K562 (cell line): ENCODE results near the gene PYGO2. TPM values are rescaled to one million over a fixed set of nuclear protein-coding genes. Genes with fewer than 3 reads are reported as not detected.
A peak's percentile ranks its signal among the peaks of the same experiment; 100 is the strongest.

Experiments
- AFF4 ChIP-seq: sonication (generic); formaldehyde crosslinking; IDR thresholded peaks from 2 replicates; pipeline ENCODE4 v1.8.0; 2023; ENCODE audit warnings: mild to moderate bottlenecking, missing genetic modification reagents
- DMBX1 ChIP-seq: fragments of 250-450 bp; sonication (Bioruptor Pico); IDR thresholded peaks from 2 replicates; pipeline ENCODE4 v1.8.0; 2022; ENCODE audit warnings: inconsistent platforms, mild to moderate bottlenecking, moderate library complexity, borderline replicate concordance
- GTF2F1 ChIP-seq: IDR thresholded peaks from 2 replicates; pipeline ENCODE4 v1.6.1; 2011; ENCODE audit warnings: low read depth, low read length, improper control_type of control experiment
- HNRNPL ChIP-seq: fragments of 200-400 bp; formaldehyde crosslinking; IDR thresholded peaks from 2 replicates; pipeline ENCODE4 v1.6.1; 2017; ENCODE audit warnings: low read depth, mild to moderate bottlenecking, low read length
- KLF13 ChIP-seq: fragments of 450-650 bp; IDR thresholded peaks from 2 replicates; pipeline ENCODE4 v1.6.1; 2016; ENCODE audit warnings: missing genetic modification characterization, low read depth, mild to moderate bottlenecking, missing compliant biosample characterization, moderate library complexity, borderline replicate concordance
- MEIS2 ChIP-seq: fragments of 450-650 bp; IDR thresholded peaks from 2 replicates; pipeline ENCODE4 v1.6.1; 2014; ENCODE audit warnings: mild to moderate bottlenecking; ENCODE audit not compliant: partially characterized antibody
- MNT ChIP-seq, 2 experiments: fragments of 450-650 bp; conservative IDR thresholded peaks; 2 replicates each; pipeline ENCODE4 v1.6.1; 2017; ENCODE audit warnings: mild to moderate bottlenecking in 2 of 2, moderate library complexity in 2 of 2
- RAD51 ChIP-seq: fragments of 450-650 bp; IDR thresholded peaks from 2 replicates; pipeline ENCODE4 v1.7.1; 2016; ENCODE audit warnings: low read depth, mild to moderate bottlenecking, borderline replicate concordance
- SNIP1 ChIP-seq: fragments of 450-650 bp; IDR thresholded peaks from 2 replicates; pipeline ENCODE4 v1.7.1; 2017; ENCODE audit warnings: low read depth, mild to moderate bottlenecking
- ZNF395 ChIP-seq: fragments of 200-800 bp; sonication (Bioruptor generic); IDR thresholded peaks from 2 replicates; pipeline ENCODE4 v1.6.1; 2017; ENCODE audit warnings: missing genetic modification characterization, missing compliant biosample characterization
- polyA plus RNA-seq, 8 experiments: library from polyadenylated mRNA; depleted of rRNA in 4 of 8; stranded (reverse) in 5 of 8; unstranded in 3 of 8; fragments of >200 nt; fragmentation: Nextera tagmentation in 2 of 8; fragmentation: Illumina TruSeq in 1 of 8; extraction: Ambion mirVana in 2 of 8; extraction: Trizol in 1 of 8; gene quantifications; 2 replicates each; pipeline versions ENCODE4 v1.2.1 to v1.2.3, GENCODE V29; 2011 to 2014; ENCODE audit warnings: inconsistent platforms in 1 of 8, missing spikeins in 1 of 8
- total RNA-seq, 7 experiments: library from RNA; depleted of rRNA in 6 of 7; stranded (reverse); fragments of >200 nt in 6 of 7; fragmentation: Illumina TruSeq in 2 of 7; extraction: Trizol in 2 of 7; gene quantifications; 2 replicates each; pipeline versions ENCODE4 v1.2.1 to v1.2.3, GENCODE V29; 2011 to 2021; ENCODE audit warnings: low replicate concordance in 1 of 7

PYGO2 gene
- total and polyA plus RNA-seq, 9 of the 15 experiments (the other 6 are each of a cell fraction or from before 2014, with no cell fraction given), result 8.3 to 36.2 (median 18.2) TPM

- TF ChIP-seq MNT (conservative IDR thresholded peaks at IDR 0.05) (peak; percentile 56 to 86), ZNF395 (CRISPR knock-in tag) (no peak), GTF2F1 (no peak; the same call in 1 of the 2 replicates), HNRNPL (no peak), KLF13 (tag) (peak; percentile 39), RAD51 (no peak), MEIS2 (peak; percentile 11), DMBX1 (no peak), AFF4 (CRISPR knock-in tag) (peak; percentile 43; the same call in 1 of the 2 replicates), SNIP1 (no peak)
Measured at GRCh38 chr1:154961207-154962155, at the start of gene PYGO2 (continued).
